K562 (cell line): ENCODE measurements around the gene MOB3B. TPM values are rescaled to one million over a fixed set of nuclear protein-coding genes. Genes with fewer than 3 reads are reported as not detected.
A peak's percentile ranks its signal among the peaks of the same experiment; 100 is the strongest.

Experiments used
- ATAC-seq: fragments of 200-7000 bp; cut with Tn5 transposase; 3 replicates; pipeline ENCODE4 v1.9.1; 2020; ENCODE audit warnings: moderate library complexity
- BruUV-seq: library from RNA; stranded (reverse); fragments of 400-500 nt; replicated peaks from 2 replicates; lab custom pipeline; 2021; lab: Mats Ljungman, UMichigan
- CTCF ChIA-PET: fragments of 300-600 bp; formaldehyde crosslinking; extraction: SDS; loops from one replicate; lab custom pipeline; 2021; ENCODE audit warnings: low intra/inter-chr PET ratio; lab: Yijun Ruan, JAX
- POLR2A ChIA-PET: fragments of 300-600, 350-650 bp; sonication (Branson Sonifier 250); formaldehyde crosslinking; extraction: SDS; loops from one replicate; lab custom pipeline; 2021; ENCODE audit warnings: antibody characterized with exemption, inconsistent platforms; lab: Yijun Ruan, JAX
- DNase-seq, 4 experiments: peaks; one replicate each; pipeline versions ENCODE4 v3.0.0 to v3.0.0-alpha.2; 2011 to 2018; ENCODE audit warnings: low spot score in 3 of 4, mixed read lengths in 3 of 4; ENCODE audit errors: extremely low read depth in 1 of 4
- FAIRE-seq: peaks from 2 replicates; lab custom pipeline; 2011; peaks lifted over from hg19 to GRCh38; lab: Jason Lieb, UNC
- H2AFZ ChIP-seq: 2 replicates; pipeline ENCODE4 v1.6.0; 2011; ENCODE audit warnings: low read depth, low read length, control low read depth, inconsistent platforms
- H3K27ac ChIP-seq: fragments of 200-600 bp; 3 replicates; pipeline ENCODE4 v1.8.0; 2011; ENCODE audit warnings: low read depth, mild to moderate bottlenecking, control low read depth, inconsistent platforms, low read length, moderate library complexity, mixed read lengths; ENCODE audit errors: extremely low read depth
- H3K27me3 ChIP-seq, 2 experiments: fragments of 300-600 bp in 1 of 2; 2 replicates in 1 of 2; 3 replicates in 1 of 2; pipeline versions ENCODE4 v1.6.0 to v1.8.0; 2011; ENCODE audit warnings: inconsistent platforms in 2 of 2, low read length in 2 of 2, mild to moderate bottlenecking in 1 of 2, mixed read lengths in 1 of 2, moderate library complexity in 1 of 2; ENCODE audit not compliant: control insufficient read depth in 2 of 2, insufficient read depth in 2 of 2
- H3K36me3 ChIP-seq: fragments of 300-600 bp; 3 replicates; pipeline ENCODE4 v1.8.0; 2011; ENCODE audit warnings: mild to moderate bottlenecking, low read length, inconsistent platforms; ENCODE audit not compliant: control insufficient read depth, insufficient read depth
- H3K4me1 ChIP-seq, 2 experiments: fragments of 200-600 bp in 1 of 2; replicated peaks in 1 of 2; 2 replicates in 1 of 2; 3 replicates in 1 of 2; pipeline versions ENCODE4 v1.5.1 to v1.8.0; 2011; ENCODE audit warnings: inconsistent platforms in 2 of 2, low read length in 2 of 2, mild to moderate bottlenecking in 1 of 2, mixed read lengths in 1 of 2, moderate library complexity in 1 of 2; ENCODE audit not compliant: control insufficient read depth in 2 of 2, insufficient read depth in 2 of 2
- H3K4me2 ChIP-seq: 2 replicates; pipeline ENCODE4 v1.6.1; 2011; ENCODE audit warnings: low read length, control low read depth, inconsistent platforms, mixed read lengths; ENCODE audit not compliant: insufficient read depth
- H3K4me3 ChIP-seq: fragments of 200-600 bp; sonication (generic), shearing (Covaris generic); 2 replicates; pipeline ENCODE4 v1.5.1; 2016; ENCODE audit warnings: control low read depth, inconsistent platforms
- H3K79me2 ChIP-seq: fragments of 200-600 bp; 3 replicates; pipeline ENCODE4 v1.8.0; 2011; ENCODE audit warnings: low read length, inconsistent platforms; ENCODE audit not compliant: control insufficient read depth, insufficient read depth
- H3K9ac ChIP-seq, 2 experiments: 2 replicates each; pipeline versions ENCODE4 v1.6.0 to v1.6.1; 2011; ENCODE audit warnings: low read depth in 2 of 2, low read length in 2 of 2, control low read depth in 1 of 2, inconsistent platforms in 1 of 2, mild to moderate bottlenecking in 1 of 2, mixed read lengths in 1 of 2; ENCODE audit not compliant: insufficient read depth in 1 of 2
- H3K9me1 ChIP-seq: one replicate; pipeline ENCODE4 v1.6.0; 2011; ENCODE audit warnings: inconsistent platforms, mild to moderate bottlenecking, low read length, moderate library complexity; ENCODE audit not compliant: control insufficient read depth, insufficient read depth
- H3K9me3 ChIP-seq: replicated peaks from 2 replicates; pipeline ENCODE4 v1.5.1; 2011; ENCODE audit warnings: low read depth, low read length, inconsistent platforms; ENCODE audit not compliant: control insufficient read depth, insufficient read depth
- H4K20me1 ChIP-seq: replicated peaks from 2 replicates; pipeline ENCODE4 v1.6.1; 2011; ENCODE audit warnings: low read length, inconsistent platforms, mixed read lengths; ENCODE audit not compliant: control insufficient read depth, insufficient read depth
- BRF1 ChIP-seq: IDR thresholded peaks from 3 replicates; pipeline ENCODE4 v1.6.1; 2011; ENCODE audit warnings: borderline replicate concordance, mild to moderate bottlenecking; ENCODE audit not compliant: insufficient read length; ENCODE audit errors: extremely low read depth
- CHD4 ChIP-seq: fragments of 200-600 bp; sonication (generic); IDR thresholded peaks from 3 replicates; pipeline ENCODE4 v1.6.1; 2012; ENCODE audit warnings: low read depth, mild to moderate bottlenecking, mixed read lengths, low read length, inconsistent platforms; ENCODE audit not compliant: insufficient read depth, insufficient replicate concordance, poor library complexity, severe bottlenecking
- E2F1 ChIP-seq: sonication (generic); formaldehyde crosslinking; IDR thresholded peaks from 2 replicates; pipeline ENCODE4 v1.8.1; 2023; ENCODE audit warnings: mild to moderate bottlenecking, missing genetic modification reagents, moderate library complexity
- ESRRA ChIP-seq: fragments of 450-650 bp; IDR thresholded peaks from 2 replicates; pipeline ENCODE4 v1.6.1; 2014; ENCODE audit warnings: low read depth, mild to moderate bottlenecking, moderate library complexity, borderline replicate concordance
- ETV1 ChIP-seq: fragments of 450-650 bp; conservative IDR thresholded peaks from 2 replicates; pipeline ENCODE4 v1.6.1; 2016; ENCODE audit warnings: missing genetic modification characterization, control low read depth, low read depth, missing compliant biosample characterization
- FOSL1 ChIP-seq: fragments of 200-800 bp; sonication (Bioruptor generic); conservative IDR thresholded peaks from 2 replicates; pipeline ENCODE4 v1.6.1; 2016; ENCODE audit warnings: missing genetic modification characterization, missing compliant biosample characterization
- HMGN3 ChIP-seq: IDR thresholded peaks from 2 replicates; pipeline ENCODE4 v1.6.1; 2011; ENCODE audit warnings: borderline replicate concordance, low read depth, mild to moderate bottlenecking, mixed read lengths, low read length; ENCODE audit not compliant: insufficient read length; ENCODE audit errors: extremely low read depth
- MBD2 ChIP-seq: sonication (generic); IDR thresholded peaks from 2 replicates; pipeline ENCODE4 v1.6.1; 2016; ENCODE audit warnings: low read depth, borderline replicate concordance
- MEIS2 ChIP-seq: fragments of 450-650 bp; IDR thresholded peaks from 2 replicates; pipeline ENCODE4 v1.6.1; 2014; ENCODE audit warnings: mild to moderate bottlenecking; ENCODE audit not compliant: partially characterized antibody
- MITF ChIP-seq: IDR thresholded peaks from 2 replicates; pipeline ENCODE4 v1.6.1; 2014; ENCODE audit warnings: antibody characterized with exemption
- PPARD ChIP-seq: fragments of 250-450 bp; sonication (Bioruptor Pico); IDR thresholded peaks from 2 replicates; pipeline ENCODE4 v1.8.0; 2022; ENCODE audit warnings: inconsistent platforms, mild to moderate bottlenecking, moderate library complexity
- PTTG1 ChIP-seq: fragments of 450-650 bp; IDR thresholded peaks from 2 replicates; pipeline ENCODE4 v1.6.1; 2016; ENCODE audit warnings: low read depth, mild to moderate bottlenecking, missing genetic modification characterization, missing compliant biosample characterization
- RBM15 ChIP-seq: fragments of 200-400 bp; formaldehyde crosslinking; IDR thresholded peaks from 2 replicates; pipeline ENCODE4 v1.6.1; 2018; ENCODE audit warnings: mild to moderate bottlenecking, low read length, moderate library complexity; ENCODE audit not compliant: insufficient read depth
- RBM22 ChIP-seq: fragments of 200-400 bp; formaldehyde crosslinking; IDR thresholded peaks from 2 replicates; pipeline ENCODE4 v1.6.1; 2018; ENCODE audit warnings: low read length, low read depth; ENCODE audit not compliant: poor library complexity, severe bottlenecking
- RBM39 ChIP-seq: fragments of 200-400 bp; formaldehyde crosslinking; optimal IDR thresholded peaks from 2 replicates; pipeline ENCODE3; 2018; ENCODE audit warnings: low read depth, low read length
- RFX1 ChIP-seq: fragments of 450-650 bp; IDR thresholded peaks from 2 replicates; pipeline ENCODE4 v1.6.1; 2016; ENCODE audit warnings: mild to moderate bottlenecking, moderate library complexity
- TCFL5 ChIP-seq: fragments of 250-450 bp; sonication (Bioruptor Pico); conservative IDR thresholded peaks from 2 replicates; pipeline ENCODE4 v1.6.1; 2021; ENCODE audit warnings: mild to moderate bottlenecking, moderate library complexity, matching md5 sums
- ZNF175 ChIP-seq: fragments of 200-800 bp; sonication (Bioruptor generic); IDR thresholded peaks from 2 replicates; pipeline ENCODE4 v1.6.1; 2016; ENCODE audit warnings: low read depth, mild to moderate bottlenecking, missing genetic modification characterization, missing compliant biosample characterization
- ZNF316 ChIP-seq: fragments of 450-650 bp; IDR thresholded peaks from 2 replicates; pipeline ENCODE4 v1.6.1; 2016
- WGBS: fragments of 100-300 bp; shearing (Covaris generic); methylation state at CpG from one replicate; pipeline ENCODE4 v1.1.6; 2016; ENCODE audit warnings: low coverage, mixed read lengths; ENCODE audit not compliant: insufficient coverage; ENCODE audit errors: missing lambda C conversion rate; 5-methylcytosine and 5-hydroxymethylcytosine counted together
- in situ Hi-C: fragments of 300-500 bp; cut with MboI; formaldehyde crosslinking; loops from 4 replicates; pipeline ENCODE4 v1.15.0; 2018; ENCODE audit warnings: inconsistent platforms, mixed read lengths
- intact Hi-C: fragments of 100-400 bp; cut with micrococcal nuclease; formaldehyde crosslinking; loops from 2 replicates; pipeline ENCODE4 v1.14.2; 2022
- polyA plus RNA-seq, 8 experiments: library from polyadenylated mRNA; depleted of rRNA in 4 of 8; stranded (reverse) in 5 of 8; unstranded in 3 of 8; fragments of >200 nt; fragmentation: Nextera tagmentation in 2 of 8; fragmentation: Illumina TruSeq in 1 of 8; extraction: Ambion mirVana in 2 of 8; extraction: Trizol in 1 of 8; gene quantifications; 2 replicates each; pipeline versions ENCODE4 v1.2.1 to v1.2.3, GENCODE V29; 2011 to 2014; ENCODE audit warnings: inconsistent platforms in 1 of 8, missing spikeins in 1 of 8
- total RNA-seq, 7 experiments: library from RNA; depleted of rRNA in 6 of 7; stranded (reverse); fragments of >200 nt in 6 of 7; fragmentation: Illumina TruSeq in 2 of 7; extraction: Trizol in 2 of 7; gene quantifications; 2 replicates each; pipeline versions ENCODE4 v1.2.1 to v1.2.3, GENCODE V29; 2011 to 2021; ENCODE audit warnings: low replicate concordance in 1 of 7

MOB3B gene
- total and polyA plus RNA-seq, 9 of the 15 experiments (the other 6 are each of a cell fraction or from before 2014, with no cell fraction given), result 3.6 to 12.8 (median 7.2) TPM

GRCh38 chr9:27460226-27461023 lies 69.2 kb downstream of the MOB3B start:
- in situ Hi-C loops, result no loop called here
- H2AFZ ChIP-seq, result no peak overlapping the region
- no peaks in the 10 kb centered on the region for H3K9me1 ChIP-seq
- H3K27ac ChIP-seq, result peak overlapping the region; percentile 55
- ChIA-PET CTCF (interaction anchor here (0.6 kb wide), 2 partner anchors 78 to 111 kb away, joined by 3 to 4 read pairs; no protein-coding TSS in a partner anchor), POLR2A (interaction anchor here (0.7 kb wide), 1 partner anchor 9 kb away, joined by 3 read pairs; no protein-coding TSS in a partner anchor)
- H3K4me1 ChIP-seq, result peaks cover 0 to 33% of the 10 kb centered on the region in 2 experiments; a peak in 3 of 5 replicates
- no peak overlapping the region; a peak in 1 of 4 replicates for H3K9ac ChIP-seq
- FAIRE-seq (no peak), ATAC-seq (peak; percentile 27; the same call in 2 of the 3 replicates), DNase-seq (peak in 1 of 4 experiments; percentile 11)
- H3K36me3 ChIP-seq, result peaks cover 10% of the 10 kb centered on the region; the same call in 1 of the 3 replicates
- peaks cover 71% of the 10 kb centered on the region for H3K79me2 ChIP-seq
- H3K27me3 ChIP-seq, result no peaks in the 10 kb centered on the region
- intact Hi-C loops, result loop anchor here (5.0 kb wide), 1 partner anchor 67 kb away; the partner anchor contains the start of gene MOB3B
- BruUV-seq, result no TSS peak
- no peaks in the 10 kb centered on the region for H4K20me1 ChIP-seq
- 26% methylated on average over 4 of the region's 5 CpGs for WGBS
- no peaks in the 10 kb centered on the region for H3K9me3 ChIP-seq
- H3K4me2 ChIP-seq, result no peak overlapping the region
- H3K4me3 ChIP-seq, result no peak overlapping the region
- TF ChIP-seq TCFL5 (no peak), BRF1 (no peak), RBM22 (no peak), MITF (no peak), ZNF316 (no peak), FOSL1 (tag) (peak; percentile 40; the same call in 1 of the 2 replicates), CHD4 (no peak), PPARD (CRISPR knock-in tag) (no peak), ZNF175 (CRISPR knock-in tag) (0 out of 2 replicates have a peak, but pooled peaks have one; percentile 22), E2F1 (CRISPR knock-in tag) (no peak), HMGN3 (no peak), ETV1 (no peak), PTTG1 (tag) (no peak), MEIS2 (peak; percentile 60), RBM15 (no peak), RBM39 (no peak), ESRRA (no peak), MBD2 (no peak), RFX1 (peak; percentile 30)
